GM12878 (cell line): Measurements from ENCODE around the gene COL18A1. TPM values are rescaled to one million over a fixed set of nuclear protein-coding genes. Genes with fewer than 3 reads are reported as not detected.

Experiments used
- ATAC-seq: fragments of 200-7000 bp; cut with Tn5 transposase; 3 replicates; pipeline ENCODE4 v1.9.1; 2020; ENCODE audit warnings: mild to moderate bottlenecking, moderate library complexity
- BruUV-seq: library from RNA; stranded (reverse); fragments of 400-500 nt; replicated peaks from 2 replicates; lab custom pipeline; 2021; lab: Mats Ljungman, UMichigan
- CTCF ChIA-PET: fragments of 300-600 bp; sonication (Branson Sonifier 250); formaldehyde crosslinking; extraction: SDS; loops from one replicate; lab custom pipeline; 2021; ENCODE audit warnings: inconsistent platforms; lab: Yijun Ruan, JAX
- POLR2A ChIA-PET: fragments of 350-600 bp; formaldehyde crosslinking; extraction: SDS; loops from one replicate; lab custom pipeline; 2021; ENCODE audit warnings: inconsistent platforms; lab: Charles Lee
- RAD21 ChIA-PET: fragments of 300-600 bp; sonication (Branson Sonifier 250); formaldehyde crosslinking; loops from one replicate; lab custom pipeline; 2023; ENCODE audit warnings: antibody characterized with exemption; ENCODE audit not compliant: unreplicated experiment; lab: Charles Lee
- SMC1A ChIA-PET: fragments of 300-600 bp; sonication (Branson Sonifier 250); formaldehyde crosslinking; loops from one replicate; lab custom pipeline; 2023; ENCODE audit not compliant: unreplicated experiment, uncharacterized antibody; lab: Charles Lee
- DNase-seq: peaks from one replicate; pipeline ENCODE4 v3.0.0-alpha.2; 2011; ENCODE audit warnings: low read depth, low spot score
- FAIRE-seq: peaks from 3 replicates; lab custom pipeline; 2011; peaks lifted over from hg19 to GRCh38; lab: Jason Lieb, UNC
- H2AFZ ChIP-seq: 2 replicates; pipeline ENCODE4 v1.6.0; 2011; ENCODE audit warnings: low read depth, low read length, control low read depth; ENCODE audit not compliant: control insufficient read depth
- H3K27ac ChIP-seq: 2 replicates; pipeline ENCODE4 v1.5.1; 2011; ENCODE audit warnings: control low read depth; ENCODE audit not compliant: control insufficient read depth, insufficient read depth
- H3K27me3 ChIP-seq, 2 experiments: replicated peaks in 1 of 2; 2 replicates each; pipeline versions ENCODE4 v1.6.0 to v1.6.1; 2011; ENCODE audit warnings: low read length in 1 of 2; ENCODE audit not compliant: control insufficient read depth in 2 of 2, insufficient read depth in 2 of 2
- H3K36me3 ChIP-seq, 2 experiments: 2 replicates each; pipeline ENCODE4 v1.5.1; 2011; ENCODE audit warnings: low read length in 1 of 2; ENCODE audit not compliant: control insufficient read depth in 2 of 2, insufficient read depth in 2 of 2
- H3K4me1 ChIP-seq: 2 replicates; pipeline ENCODE4 v1.6.1; 2011; ENCODE audit warnings: mild to moderate bottlenecking, low read length, moderate library complexity, mixed read lengths; ENCODE audit not compliant: control insufficient read depth, insufficient read depth
- H3K4me2 ChIP-seq: 2 replicates; pipeline ENCODE4 v1.6.0; 2011; ENCODE audit warnings: control low read depth; ENCODE audit not compliant: control insufficient read depth, insufficient read depth
- H3K4me3 ChIP-seq: fragments of 200-600 bp; sonication (generic); 2 replicates; pipeline ENCODE4 v1.5.1; 2016
- H3K79me2 ChIP-seq: 2 replicates; pipeline ENCODE4 v1.6.0; 2011; ENCODE audit warnings: low read length; ENCODE audit not compliant: control insufficient read depth, insufficient read depth
- H3K9ac ChIP-seq: 2 replicates; pipeline ENCODE4 v1.8.0; 2011; ENCODE audit warnings: low read length, control low read depth, mixed read lengths; ENCODE audit not compliant: control insufficient read depth, insufficient read depth
- H3K9me3 ChIP-seq: replicated peaks from 3 replicates; pipeline ENCODE4 v1.5.1; 2011; ENCODE audit warnings: mild to moderate bottlenecking, low read length; ENCODE audit not compliant: control insufficient read depth, insufficient read depth
- H4K20me1 ChIP-seq: 2 replicates; pipeline ENCODE4 v1.6.0; 2011; ENCODE audit not compliant: control insufficient read depth, insufficient read depth
- CBX5 ChIP-seq: sonication (generic); IDR thresholded peaks from 2 replicates; pipeline ENCODE4 v1.6.1; 2016; ENCODE audit warnings: low read depth, moderate library complexity, mild to moderate bottlenecking, inconsistent platforms
- CEBPB ChIP-seq, 2 experiments: fragments of 150-350 bp in 1 of 2; IDR thresholded peaks; 2 replicates each; pipeline ENCODE4 v1.6.1; 2012 to 2014; ENCODE audit warnings: low read depth in 2 of 2, low read length in 2 of 2, borderline replicate concordance in 1 of 2, inconsistent platforms in 1 of 2
- CREB1 ChIP-seq: IDR thresholded peaks from 2 replicates; pipeline ENCODE4 v1.6.1; 2012; ENCODE audit warnings: low read depth, mild to moderate bottlenecking, inconsistent platforms
- E2F4 ChIP-seq: IDR thresholded peaks from 2 replicates; pipeline ENCODE4 v1.6.1; 2012; ENCODE audit warnings: low read depth, low read length, improper control_type of control experiment
- GABPA ChIP-seq: IDR thresholded peaks from 2 replicates; pipeline ENCODE4 v1.6.1; 2014; ENCODE audit warnings: antibody characterized with exemption, low read depth, mild to moderate bottlenecking, inconsistent platforms
- GATAD2B ChIP-seq: fragments of 450-650 bp; conservative IDR thresholded peaks from 2 replicates; pipeline ENCODE4 v1.6.1; 2017; ENCODE audit warnings: low read depth, mild to moderate bottlenecking, moderate library complexity
- KAT2A ChIP-seq: conservative IDR thresholded peaks from 2 replicates; pipeline ENCODE4 v1.6.1; 2011; ENCODE audit warnings: low read depth, low read length; ENCODE audit not compliant: control insufficient read depth
- MXI1 ChIP-seq: fragments of 150-350 bp; IDR thresholded peaks from 2 replicates; pipeline ENCODE4 v1.6.1; 2011; ENCODE audit warnings: low read depth, mild to moderate bottlenecking, inconsistent platforms, low read length, improper control_type of control experiment
- POLR2AphosphoS2 ChIP-seq: IDR thresholded peaks from 2 replicates; pipeline ENCODE4 v1.6.1; 2011; ENCODE audit warnings: low read depth, mild to moderate bottlenecking, low read length, improper control_type of control experiment, moderate library complexity
- RAD21 ChIP-seq: IDR thresholded peaks from 2 replicates; pipeline ENCODE4 v1.6.1; 2011; ENCODE audit warnings: mild to moderate bottlenecking, low read depth, low read length, moderate library complexity; ENCODE audit not compliant: insufficient read depth
- REST ChIP-seq: IDR thresholded peaks from 2 replicates; pipeline ENCODE4 v1.6.1; 2012; ENCODE audit warnings: mild to moderate bottlenecking, low read depth, low read length
- STAT3 ChIP-seq: IDR thresholded peaks from 2 replicates; pipeline ENCODE4 v1.6.1; 2011; ENCODE audit warnings: low read depth, low read length, improper control_type of control experiment
- SUZ12 ChIP-seq: fragments of 200-600 bp; sonication (generic); IDR thresholded peaks from one replicate; pipeline ENCODE4 v1.6.1; 2018; ENCODE audit warnings: antibody characterized with exemption, mild to moderate bottlenecking; ENCODE audit not compliant: unreplicated experiment
- ZNF217 ChIP-seq: fragments of 450-650 bp; IDR thresholded peaks from 2 replicates; pipeline ENCODE4 v1.6.1; 2017; ENCODE audit warnings: antibody characterized with exemption, mild to moderate bottlenecking
- ZNF274 ChIP-seq: IDR thresholded peaks from one replicate; pipeline ENCODE4 v1.8.0; 2011; ENCODE audit not compliant: insufficient read length, insufficient read depth
- ZNF384 ChIP-seq: IDR thresholded peaks from 2 replicates; pipeline ENCODE4 v1.6.1; 2012; ENCODE audit warnings: low read depth, mild to moderate bottlenecking, low read length, improper control_type of control experiment, borderline replicate concordance
- WGBS: methylation state at CpG from one replicate; pipeline ENCODE4 v1.1.6; 2016; ENCODE audit warnings: low lambda C conversion rate; ENCODE audit not compliant: insufficient replicate concordance, insufficient coverage; ENCODE audit errors: missing lambda C conversion rate; 5-methylcytosine and 5-hydroxymethylcytosine counted together
- in situ Hi-C: fragments of 300-500 bp; cut with MboI; formaldehyde crosslinking; loops from 9 replicates; pipeline ENCODE4 v1.14.3; 2018; ENCODE audit warnings: mixed read lengths
- intact Hi-C: fragments of 100-400 bp; cut with micrococcal nuclease; formaldehyde crosslinking; loops from one replicate; pipeline ENCODE4 v1.14.2; 2022; ENCODE audit not compliant: unreplicated experiment
- polyA plus RNA-seq, 11 experiments: library from polyadenylated mRNA; depleted of rRNA in 4 of 11; unstranded in 6 of 11; stranded (reverse) in 5 of 11; fragments of >200 nt; fragmentation: Nextera tagmentation in 4 of 11; fragmentation: Illumina TruSeq in 1 of 11; extraction: Ambion mirVana in 4 of 11; extraction: Trizol in 1 of 11; gene quantifications; 1 replicate in 1 of 11; 2 replicates in 10 of 11; pipeline versions ENCODE4 v1.2.1 to v1.2.3, GENCODE V29; 2011 to 2016; ENCODE audit warnings: inconsistent platforms in 2 of 11, missing spikeins in 2 of 11, low read depth in 1 of 11
- total RNA-seq, 4 experiments: library from RNA; depleted of rRNA in 3 of 4; stranded (reverse); fragments of >200 nt in 3 of 4; fragmentation: Illumina TruSeq in 1 of 4; extraction: Trizol in 1 of 4; gene quantifications; 2 replicates each; pipeline versions ENCODE4 v1.2.1 to v1.2.3, GENCODE V29; 2013 to 2021

COL18A1 gene
- total and polyA plus RNA-seq, 10 of the 15 experiments (the other 5 are each of a cell fraction or from before 2014, with no cell fraction given) = under 0.01 to 0.49 (median 0.09) TPM; not detected in 3

- DNase-seq (no peak), ATAC-seq (no peak), FAIRE-seq (no peak)
- no peak overlapping the region for H3K27ac ChIP-seq
- in situ Hi-C loops (no loop called here), intact Hi-C loops (no loop called here)
- BruUV-seq = no TSS peak
- no peaks in the 10 kb centered on the region for H3K79me2 ChIP-seq
- no peak overlapping the region for H3K4me2 ChIP-seq
- no peaks in the 10 kb centered on the region for H3K36me3 ChIP-seq
- TF ChIP-seq ZNF384 = no peak
- no peak for TF ChIP-seq GABPA
- no peak for TF ChIP-seq MXI1
- TF ChIP-seq RAD21 = no peak
- no peak for TF ChIP-seq ZNF217
- no peak for TF ChIP-seq REST
- TF ChIP-seq ZNF274 = no peak
- TF ChIP-seq POLR2AphosphoS2 = no peak
- TF ChIP-seq CREB1 = no peak
- TF ChIP-seq SUZ12 = no peak
- TF ChIP-seq STAT3 = no peak
- TF ChIP-seq GATAD2B = no peak
- TF ChIP-seq CEBPB (IDR thresholded peaks at IDR 0.05; ENCODE audit: borderline replicate concordance in 1 of 2, low read depth in 2 of 2, low read length in 2 of 2) = no peak
- no peak for TF ChIP-seq KAT2A
- TF ChIP-seq E2F4 = no peak
- TF ChIP-seq CBX5 = no peak
- no peaks in the 10 kb centered on the region for H3K4me1 ChIP-seq
- ChIA-PET SMC1A (interaction anchor here (0.5 kb wide), 1 partner anchor 255 kb away, joined by 3 read pairs; no protein-coding TSS in a partner anchor), CTCF (no interaction called here), RAD21 (no interaction called here), POLR2A (no interaction called here)
- H3K4me3 ChIP-seq = no peak overlapping the region
- no peak overlapping the region for H3K9ac ChIP-seq
- no peaks in the 10 kb centered on the region for H3K27me3 ChIP-seq
- no peak overlapping the region for H2AFZ ChIP-seq
- no peaks in the 10 kb centered on the region for H3K9me3 ChIP-seq
- H4K20me1 ChIP-seq = no peaks in the 10 kb centered on the region
- 54% methylated on average over 18 of the region's 18 CpGs for WGBS
Measured at GRCh38 chr21:45428534-45428933, 23.6 kb downstream of the COL18A1 start.
